WTC11 (cell line): ENCODE data around the gene GRM7. TPM values are rescaled to one million over a fixed set of nuclear protein-coding genes. Genes with fewer than 3 reads are reported as not detected.

Source experiments
- ATAC-seq: fragments of 200-7000 bp; cut with Tn5 transposase; 2 replicates; pipeline ENCODE4 v1.10.0; 2021; ENCODE audit warnings: mild to moderate bottlenecking, moderate library complexity
- CTCF ChIA-PET: fragments of 300-600 bp; sonication (Branson Sonifier 250); formaldehyde crosslinking; loops from one replicate; lab custom pipeline; 2021; ENCODE audit warnings: antibody characterized with exemption; lab: Charles Lee
- POLR2A ChIA-PET: fragments of 350-600 bp; sonication (Branson Sonifier 250); formaldehyde crosslinking; loops from one replicate; lab custom pipeline; 2021; ENCODE audit warnings: antibody characterized with exemption; lab: Charles Lee
- DNase-seq: peaks from one replicate; pipeline ENCODE4 v3.0.0; 2021; ENCODE audit warnings: low spot score
- H3K27ac Mint-ChIP-seq: 2 replicates; pipeline ENCODE4 v1.8.0; 2021; ENCODE audit warnings: mixed read lengths
- H3K27me3 Mint-ChIP-seq: 2 replicates; pipeline ENCODE4 v1.8.0; 2021; ENCODE audit warnings: low read depth, mild to moderate bottlenecking, moderate library complexity, mixed read lengths
- H3K36me3 Mint-ChIP-seq: 2 replicates; pipeline ENCODE4 v1.8.0; 2021; ENCODE audit warnings: mixed read lengths
- H3K4me1 Mint-ChIP-seq: 2 replicates; pipeline ENCODE4 v1.8.0; 2022; ENCODE audit warnings: mixed read lengths
- H3K4me3 Mint-ChIP-seq: 2 replicates; pipeline ENCODE4 v1.8.0; 2021; ENCODE audit warnings: mild to moderate bottlenecking, moderate library complexity, mixed read lengths
- H3K9me3 Mint-ChIP-seq: 2 replicates; pipeline ENCODE4 v1.8.0; 2021; ENCODE audit warnings: mixed read lengths
- AFF4 ChIP-seq: sonication (generic); formaldehyde crosslinking; IDR thresholded peaks from 2 replicates; pipeline ENCODE4 v1.8.1; 2023; ENCODE audit warnings: mild to moderate bottlenecking, missing genetic modification reagents, borderline replicate concordance
- ATF6 ChIP-seq: sonication (generic); formaldehyde crosslinking; IDR thresholded peaks from 2 replicates; pipeline ENCODE4 v1.8.1; 2023; ENCODE audit warnings: mild to moderate bottlenecking, missing genetic modification reagents
- CTCF ChIP-seq: fragments of 200-600 bp; IDR thresholded peaks from 2 replicates; pipeline ENCODE4 v1.8.0; 2022; ENCODE audit warnings: antibody characterized with exemption
- E2F1 ChIP-seq: sonication (generic); formaldehyde crosslinking; IDR thresholded peaks from 2 replicates; pipeline ENCODE4 v1.8.0; 2022; ENCODE audit warnings: mild to moderate bottlenecking, missing genetic modification reagents
- FOXP4 ChIP-seq: sonication (generic); formaldehyde crosslinking; IDR thresholded peaks from 2 replicates; pipeline ENCODE4 v1.8.0; 2022; ENCODE audit warnings: mild to moderate bottlenecking, missing genetic modification reagents
- GTF2I ChIP-seq: fragments of 250-450 bp; sonication (Bioruptor Pico); conservative IDR thresholded peaks from 2 replicates; pipeline ENCODE4 v1.4.0; 2021; ENCODE audit warnings: mild to moderate bottlenecking
- IRF2 ChIP-seq: sonication (generic); formaldehyde crosslinking; IDR thresholded peaks from 2 replicates; pipeline ENCODE4 v1.8.0; 2022; ENCODE audit warnings: low read depth, missing genetic modification reagents, borderline replicate concordance
- NFYB ChIP-seq: sonication (generic); formaldehyde crosslinking; conservative IDR thresholded peaks from 2 replicates; pipeline ENCODE4 v1.8.0; 2022; ENCODE audit warnings: low read depth, missing genetic modification reagents
- NR3C1 ChIP-seq: sonication (generic); formaldehyde crosslinking; conservative IDR thresholded peaks from 2 replicates; pipeline ENCODE4 v1.8.1; 2023; ENCODE audit warnings: low read depth, mild to moderate bottlenecking, missing genetic modification reagents
- OVOL2 ChIP-seq: fragments of 250-450 bp; sonication (Bioruptor Pico); IDR thresholded peaks from 2 replicates; pipeline ENCODE4 v1.9.0; 2021; ENCODE audit warnings: mild to moderate bottlenecking, borderline replicate concordance
- PRDM15 ChIP-seq: sonication (generic); formaldehyde crosslinking; IDR thresholded peaks from 2 replicates; pipeline ENCODE4 v1.8.0; 2022; ENCODE audit warnings: missing genetic modification reagents
- SOX15 ChIP-seq: fragments of 250-450 bp; sonication (Bioruptor Pico); IDR thresholded peaks from 2 replicates; pipeline ENCODE4 v1.9.0; 2021; ENCODE audit warnings: mild to moderate bottlenecking
- SP1 ChIP-seq: sonication (generic); formaldehyde crosslinking; conservative IDR thresholded peaks from 2 replicates; pipeline ENCODE4 v1.8.1; 2022; ENCODE audit warnings: missing genetic modification reagents
- TCF7 ChIP-seq: sonication (generic); formaldehyde crosslinking; IDR thresholded peaks from 2 replicates; pipeline ENCODE4 v1.8.0; 2022; ENCODE audit warnings: mild to moderate bottlenecking, low read depth, missing genetic modification reagents, moderate library complexity
- TEAD1 ChIP-seq: sonication (generic); formaldehyde crosslinking; IDR thresholded peaks from 2 replicates; pipeline ENCODE4 v1.8.0; 2022; ENCODE audit warnings: mild to moderate bottlenecking, missing genetic modification reagents
- ZNF219 ChIP-seq: sonication (generic); formaldehyde crosslinking; IDR thresholded peaks from 2 replicates; pipeline ENCODE4 v1.8.0; 2023; ENCODE audit warnings: missing genetic modification reagents, mild to moderate bottlenecking, borderline replicate concordance
- ZNF396 ChIP-seq: fragments of 250-450 bp; sonication (Bioruptor Pico); IDR thresholded peaks from 2 replicates; pipeline ENCODE4 v1.8.0; 2021; ENCODE audit warnings: mild to moderate bottlenecking, moderate library complexity, borderline replicate concordance
- ZNF416 ChIP-seq: fragments of 250-450 bp; sonication (Bioruptor Pico); IDR thresholded peaks from 2 replicates; pipeline ENCODE4 v1.9.0; 2021; ENCODE audit warnings: mild to moderate bottlenecking, inconsistent platforms
- ZNF423 ChIP-seq: fragments of 250-450 bp; sonication (Bioruptor Pico); IDR thresholded peaks from 2 replicates; pipeline ENCODE4 v2.1.2; 2022; ENCODE audit warnings: mild to moderate bottlenecking, moderate library complexity
- total RNA-seq: library from RNA; stranded (reverse); gene quantifications from 3 replicates; pipeline ENCODE4 v1.2.3, GENCODE V29; 2021

Gene GRM7
- total RNA-seq, 1 experiment from 2014 or later = 0.42 TPM

- ChIA-PET POLR2A (no interaction called here), CTCF (no interaction called here)
- DNase-seq (no peak), ATAC-seq (no peak)
- Mint-ChIP-seq H3K27ac (no peak overlapping the region), H3K4me1 (no peaks in the 10 kb centered on the region; the same call in 1 of the 2 replicates), H3K36me3 (no peaks in the 10 kb centered on the region), H3K9me3 (no peaks in the 10 kb centered on the region), H3K27me3 (no peaks in the 10 kb centered on the region), H3K4me3 (no peak overlapping the region)
- TF ChIP-seq NFYB (CRISPR knock-in tag) (no peak), ZNF423 (no peak), SP1 (CRISPR knock-in tag) (no peak), E2F1 (no peak), ZNF396 (CRISPR knock-in tag) (no peak), PRDM15 (CRISPR knock-in tag) (no peak), OVOL2 (no peak), FOXP4 (CRISPR knock-in tag) (no peak), CTCF (no peak), ZNF219 (no peak), IRF2 (CRISPR knock-in tag) (no peak), GTF2I (CRISPR knock-in tag) (no peak), SOX15 (CRISPR knock-in tag) (no peak), NR3C1 (no peak), ZNF416 (CRISPR knock-in tag) (no peak), ATF6 (no peak), AFF4 (CRISPR knock-in tag) (no peak), TCF7 (CRISPR knock-in tag) (no peak), TEAD1 (CRISPR knock-in tag) (no peak)
Measured at GRCh38 chr3:7275396-7275795, 414.5 kb downstream of the GRM7 start.
